SKM-1 (cell line): ENCODE data around the gene EPHA6.
"Not testable (repeated sequence)": the region's sequence is repeated elsewhere in the genome, so short reads cannot be mapped to it uniquely, and the experiment has no call there.

Source experiments
- DNase-seq: peaks from one replicate; lab custom pipeline; 2025; ENCODE audit not compliant: unreplicated experiment; lab: John Stamatoyannopoulos, UW

The EPHA6 gene

DNA sequence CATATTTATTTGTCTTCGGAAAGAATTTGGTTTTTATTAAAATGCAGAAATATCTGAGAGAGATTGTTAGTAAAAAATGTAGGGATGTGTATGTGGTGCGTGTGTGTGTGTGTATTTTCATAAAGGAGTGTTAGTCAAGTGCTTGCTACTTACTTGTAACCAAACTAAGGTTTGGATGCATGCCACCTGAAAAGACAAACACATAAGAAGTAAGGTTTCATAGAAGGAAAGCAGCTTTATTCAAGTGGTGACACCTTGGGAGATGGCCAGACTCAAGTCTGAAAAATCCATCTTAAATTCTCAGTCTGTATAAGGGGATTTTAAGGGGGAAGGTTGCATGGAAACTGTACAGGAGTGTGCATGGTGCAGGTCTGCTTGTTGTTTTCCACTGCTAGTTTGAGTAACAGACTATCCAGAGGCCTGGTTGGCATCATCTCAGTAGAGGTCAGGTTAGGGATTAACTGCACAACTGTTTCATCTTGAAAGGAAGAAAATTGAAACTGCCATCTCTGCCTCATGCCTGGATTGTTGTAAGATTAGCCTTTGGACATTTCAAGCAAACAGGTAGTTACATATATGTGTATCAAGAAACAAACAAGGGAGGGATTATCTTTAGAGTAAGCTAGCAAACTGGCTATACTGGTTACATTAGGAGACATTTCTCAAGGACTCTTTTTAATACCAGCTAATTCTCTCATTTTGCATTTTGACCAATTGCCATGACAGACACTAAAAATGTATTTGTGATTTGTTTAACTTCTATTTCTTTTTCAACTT, 196.7 kb downstream of the EPHA6 start:
- DNase-seq = no peak

DNA sequence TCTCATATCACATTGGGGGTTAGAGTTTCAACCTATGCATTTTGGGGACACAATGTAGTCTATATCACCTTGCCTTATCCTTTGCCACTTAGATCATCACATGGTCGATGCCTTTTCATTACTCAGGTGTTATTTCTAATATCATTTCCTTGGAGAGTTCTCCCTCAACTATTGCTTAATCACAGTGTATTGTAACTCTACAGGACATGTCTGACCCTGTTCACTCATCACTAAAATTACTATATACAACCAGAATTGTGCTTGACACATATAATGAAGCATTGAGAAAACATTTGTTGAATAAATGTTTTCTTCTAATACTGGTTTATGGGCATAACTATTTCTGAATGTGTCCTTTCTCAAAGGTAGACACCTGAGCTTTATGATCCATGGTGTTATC, 207.4 kb downstream of the EPHA6 start:
- DNase-seq = no peak

DNA sequence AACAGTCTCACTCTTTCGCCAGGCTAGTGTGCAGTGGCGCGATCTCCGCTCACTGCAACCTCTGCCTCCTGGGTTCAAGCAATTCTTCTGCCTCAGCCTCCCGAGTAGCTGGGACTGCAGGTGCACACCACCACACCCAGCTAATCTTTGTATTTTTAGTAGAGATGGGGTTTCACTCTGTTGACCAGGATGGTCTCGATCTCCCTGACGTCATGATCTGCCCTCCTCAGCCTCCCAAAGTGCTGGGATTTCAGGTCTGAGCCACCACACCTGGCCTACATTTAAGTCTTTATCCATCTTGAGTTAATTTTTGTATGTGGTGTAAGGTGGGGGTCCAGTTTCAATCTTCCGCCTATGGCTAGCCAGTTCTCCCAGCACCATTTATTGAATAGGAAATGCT, 211.2 kb downstream of the EPHA6 start:
- DNase-seq = not testable (repeated sequence)

DNA sequence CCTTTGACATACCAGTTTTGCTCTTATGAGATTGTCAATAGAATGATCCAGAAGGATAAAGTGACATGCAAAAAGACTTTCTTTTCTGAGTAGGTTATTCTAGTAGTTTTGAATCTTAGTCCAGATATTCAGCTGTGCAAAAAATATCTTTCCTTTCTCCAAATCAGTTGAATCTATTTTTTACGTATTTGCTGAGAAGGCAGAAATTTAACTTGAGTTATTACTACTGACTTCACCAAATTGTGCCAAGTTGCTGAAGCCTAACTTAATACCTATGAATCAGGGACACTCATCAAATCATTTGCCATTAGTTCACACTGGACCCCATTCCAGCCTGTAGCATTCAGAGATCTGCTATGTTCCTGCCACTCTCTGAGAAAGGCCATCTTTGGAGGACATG, 215.6 kb downstream of the EPHA6 start:
- DNase-seq = no peak

DNA sequence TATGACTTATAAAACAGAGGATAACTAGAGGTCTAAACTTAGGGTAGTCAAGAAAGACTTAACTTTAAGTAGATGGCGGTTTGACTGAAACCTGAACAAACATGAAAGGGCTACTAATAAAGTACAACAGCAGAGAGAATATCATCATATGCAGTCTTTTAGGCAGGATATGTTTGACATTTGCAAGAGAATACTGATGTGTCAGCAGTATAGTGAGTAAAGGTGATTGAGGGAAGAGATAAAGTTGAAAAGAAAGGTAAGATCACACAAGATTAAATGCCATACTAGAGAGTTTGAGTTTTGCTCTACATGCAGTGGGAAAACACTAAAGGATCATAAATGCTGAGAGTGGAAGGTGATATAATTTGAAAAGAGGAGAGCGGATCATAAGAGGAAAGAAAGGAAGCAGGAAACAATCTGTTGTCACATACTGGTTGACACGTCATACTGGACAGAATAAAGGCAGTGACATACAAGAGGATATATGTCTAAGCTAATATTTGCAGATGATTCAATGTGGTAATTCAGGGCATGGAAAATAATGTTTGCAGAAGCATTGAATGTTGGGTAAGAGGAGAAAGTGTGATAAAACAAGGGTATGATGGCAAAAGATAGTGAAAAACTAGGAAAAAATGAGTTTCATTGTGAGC, 223.0 kb downstream of the EPHA6 start:
- DNase-seq = no peak

DNA sequence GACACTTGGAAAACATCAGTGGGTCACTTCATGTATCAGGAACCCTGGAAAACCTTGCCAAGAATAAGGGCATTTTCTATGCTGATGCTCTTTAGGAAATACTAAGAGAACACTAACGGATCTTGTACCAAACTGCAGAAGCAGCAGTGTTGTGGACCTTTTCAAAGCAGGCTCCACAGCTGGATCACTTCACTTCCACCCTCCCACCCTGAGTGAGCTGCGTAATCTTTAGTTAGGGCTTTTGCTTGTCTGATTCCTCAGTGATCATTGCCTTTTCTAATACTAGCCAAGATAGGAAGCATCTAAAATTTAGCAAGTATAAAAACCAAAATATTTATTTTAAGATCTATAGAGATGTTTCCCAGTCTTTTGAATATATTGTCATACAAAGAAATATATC, 229.0 kb downstream of the EPHA6 start:
- DNase-seq = no peak

DNA sequence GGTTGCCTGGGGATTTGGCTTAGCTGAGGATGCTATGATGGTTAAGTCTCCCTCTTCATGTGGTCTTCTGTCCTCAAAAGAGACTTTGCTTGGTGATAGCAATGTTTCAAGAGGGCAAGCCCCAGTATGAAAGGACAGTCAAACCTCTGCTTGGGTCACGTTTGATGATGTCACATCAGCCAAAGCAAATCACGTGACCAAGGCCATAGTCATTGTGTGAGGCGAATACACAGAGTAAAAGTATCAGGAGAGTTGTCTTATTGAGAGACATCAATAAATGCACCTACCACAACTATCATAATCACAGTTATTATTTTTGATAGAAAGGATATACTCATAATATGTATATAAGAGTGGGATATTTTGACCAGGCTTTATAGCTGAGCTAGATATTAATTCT, 243.0 kb downstream of the EPHA6 start:
- no peak for DNase-seq

DNA sequence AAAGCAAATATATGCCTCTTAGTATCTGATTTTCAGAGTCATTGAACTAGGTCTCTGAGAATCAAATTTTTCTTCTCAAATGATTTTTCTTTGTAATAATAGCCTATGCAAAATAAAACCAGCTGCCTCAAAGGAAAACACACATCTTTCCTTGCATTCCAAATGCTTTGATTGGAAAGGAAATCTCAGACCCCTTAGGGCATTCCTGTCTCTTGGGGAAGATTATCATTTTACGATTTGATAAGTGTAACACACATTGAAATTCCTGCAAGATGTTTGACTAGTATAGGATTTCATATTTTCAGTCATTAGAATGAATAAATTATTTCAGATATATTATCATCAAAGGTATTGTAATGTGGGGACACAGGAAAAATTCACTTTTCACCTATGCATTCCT, 244.8 kb downstream of the EPHA6 start:
- DNase-seq = no peak

DNA sequence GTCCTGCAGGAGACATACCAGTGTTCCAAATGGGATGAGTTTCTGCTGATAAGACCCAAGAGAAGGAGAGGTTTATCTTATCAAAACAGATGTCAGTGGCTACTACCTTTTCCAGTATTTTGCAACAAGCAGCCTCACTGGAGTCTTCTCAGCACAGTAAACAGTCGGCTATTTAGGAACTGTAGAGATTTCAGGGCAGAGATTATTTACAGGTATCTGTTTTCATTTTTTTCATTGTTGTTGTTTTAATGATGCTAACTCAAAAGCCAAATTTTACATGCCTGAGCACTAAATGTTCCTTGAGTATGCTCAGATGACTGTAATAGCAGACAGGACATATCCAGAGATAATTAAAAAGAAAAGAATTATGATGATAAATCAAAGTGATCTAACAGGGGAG, 252.1 kb downstream of the EPHA6 start:
- no peak for DNase-seq

DNA sequence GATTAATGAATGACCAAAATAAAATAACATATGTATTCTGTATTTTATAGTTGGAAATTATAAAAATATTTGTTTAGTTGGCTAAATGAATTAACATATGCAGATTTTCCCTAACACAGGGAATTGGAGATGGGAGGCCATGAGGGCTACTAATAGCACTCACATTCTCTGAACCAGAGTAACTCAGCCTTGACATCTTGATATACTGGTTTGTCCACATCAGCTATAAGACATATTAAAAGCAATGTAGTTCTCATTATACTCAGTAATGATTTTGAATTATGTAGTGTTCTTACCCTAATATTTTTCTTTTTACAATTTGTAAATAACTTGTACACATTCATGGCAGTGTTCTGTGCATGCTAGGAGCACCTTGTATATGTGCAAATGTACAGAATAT, 255.9 kb downstream of the EPHA6 start:
- no peak for DNase-seq

DNA sequence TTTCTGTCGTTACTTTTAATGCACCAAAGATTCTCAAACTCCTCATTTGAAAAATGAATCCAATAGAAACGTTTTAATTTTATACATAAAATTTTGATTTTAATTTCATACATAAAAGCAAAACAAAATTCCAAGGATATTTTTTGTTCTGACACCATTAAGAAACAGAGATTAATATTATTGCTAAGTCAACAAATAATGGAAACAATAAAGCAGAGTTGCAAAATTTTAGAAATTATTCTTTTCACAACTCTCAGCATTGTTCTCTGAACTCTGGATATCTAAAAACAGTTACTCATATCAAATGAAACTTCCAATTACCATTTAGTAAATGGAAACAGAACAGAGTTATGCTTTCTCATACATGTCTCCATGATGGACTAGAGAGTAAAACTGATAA, 260.2 kb downstream of the EPHA6 start:
- DNase-seq = no peak

DNA sequence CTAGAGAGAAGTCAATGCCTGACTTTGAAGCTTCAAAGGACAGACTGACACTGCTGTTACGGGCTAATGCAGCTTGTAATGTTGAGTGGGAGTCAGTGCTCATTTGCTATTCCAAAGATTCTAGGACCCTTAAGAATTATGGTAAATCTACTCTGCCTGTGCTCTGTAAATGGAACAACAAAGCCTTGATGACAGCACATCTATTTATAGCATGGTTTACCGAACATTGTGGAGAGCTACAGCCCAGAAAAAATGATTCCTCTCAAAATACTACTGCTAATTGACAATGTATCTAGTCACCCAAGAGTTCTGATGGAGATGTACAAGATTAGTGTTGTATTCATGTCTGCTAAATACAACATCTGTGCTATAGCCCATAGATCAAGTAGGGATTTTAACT, 262.3 kb downstream of the EPHA6 start:
- DNase-seq = no peak

DNA sequence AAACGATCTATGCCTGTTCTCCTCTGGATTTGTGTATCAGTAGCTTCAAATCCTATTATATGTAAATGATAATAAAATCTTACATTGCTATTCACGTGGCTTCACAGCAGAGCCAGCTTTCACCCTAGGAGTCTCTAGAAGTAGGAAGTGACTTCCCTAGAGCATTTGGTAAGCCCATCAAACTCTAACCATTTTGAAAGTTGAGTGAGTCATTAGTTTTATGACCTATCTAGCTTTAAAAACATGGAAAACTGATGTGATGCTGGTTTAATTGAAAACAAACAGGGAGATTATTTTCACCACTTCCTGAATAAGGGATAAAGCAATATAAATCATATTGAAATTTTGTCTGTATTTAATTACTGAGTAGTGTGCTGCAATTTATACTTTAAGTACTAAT, 275.2 kb downstream of the EPHA6 start:
- DNase-seq = no peak

DNA sequence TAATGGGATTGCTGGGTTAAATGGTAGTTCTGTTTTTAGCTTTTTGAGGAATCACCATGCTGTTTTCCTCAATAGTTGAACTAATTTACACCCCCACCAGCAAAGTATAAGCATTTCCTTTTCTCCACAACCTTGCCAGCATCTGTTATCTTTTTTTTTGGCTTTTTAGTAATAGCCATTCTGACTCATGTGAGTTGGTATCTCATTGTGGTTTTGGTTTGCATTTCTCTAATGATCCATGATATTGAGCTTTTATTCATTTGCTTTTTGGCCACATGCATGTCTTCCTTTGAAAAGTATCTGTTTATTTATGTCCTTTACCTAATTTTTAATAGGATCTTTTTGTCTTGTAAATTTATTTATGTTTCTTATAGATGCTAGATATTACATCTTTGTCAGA, 288.2 kb downstream of the EPHA6 start:
- no peak for DNase-seq

DNA sequence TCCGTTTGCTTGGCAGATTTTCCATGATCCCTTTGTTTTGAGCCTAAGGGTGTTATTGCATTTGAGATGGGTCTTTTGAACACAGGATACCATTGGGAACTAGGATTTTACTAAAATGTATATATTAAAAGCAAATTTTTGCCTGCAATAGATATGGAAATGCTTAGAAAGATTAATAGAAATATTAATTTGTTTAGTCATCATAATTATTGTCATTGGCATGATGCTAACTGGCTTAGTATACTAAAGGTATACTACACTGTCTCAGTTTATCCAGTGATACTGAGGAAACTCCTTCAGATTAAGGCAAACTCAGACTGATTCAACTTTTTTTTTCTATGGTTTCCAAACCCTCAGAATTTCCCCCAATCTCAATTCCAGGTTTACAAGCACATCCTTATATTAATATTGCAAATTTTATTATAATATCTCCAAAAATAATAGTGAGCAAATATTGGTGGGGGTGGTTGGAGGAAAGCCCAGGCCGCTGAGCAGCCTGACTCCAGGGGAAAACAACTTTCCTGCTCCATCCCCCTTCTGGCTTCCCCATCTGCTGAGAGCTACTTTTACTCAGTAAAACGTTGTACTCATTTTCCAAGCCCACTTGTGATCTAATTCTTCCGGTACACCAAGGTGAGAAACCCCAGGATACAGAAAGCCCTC, 291.7 kb downstream of the EPHA6 start:
- no peak for DNase-seq

DNA sequence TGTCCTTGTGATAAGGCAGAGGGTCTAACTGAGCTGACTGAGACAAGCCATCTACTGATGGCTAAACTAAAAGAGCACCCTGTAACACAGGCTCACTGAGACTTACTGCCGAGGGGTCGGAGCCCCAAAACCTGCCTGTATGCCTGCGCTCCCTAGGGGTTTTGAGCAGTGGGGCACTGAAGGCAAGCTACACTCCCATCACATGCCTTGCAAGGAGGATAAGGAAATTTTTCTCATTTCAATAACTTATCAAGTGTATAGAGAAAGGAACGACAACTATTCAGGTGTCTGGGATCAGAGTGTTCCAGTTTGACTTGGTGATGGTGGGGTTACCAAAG, 292.2 kb downstream of the EPHA6 start:
- no peak for DNase-seq

DNA sequence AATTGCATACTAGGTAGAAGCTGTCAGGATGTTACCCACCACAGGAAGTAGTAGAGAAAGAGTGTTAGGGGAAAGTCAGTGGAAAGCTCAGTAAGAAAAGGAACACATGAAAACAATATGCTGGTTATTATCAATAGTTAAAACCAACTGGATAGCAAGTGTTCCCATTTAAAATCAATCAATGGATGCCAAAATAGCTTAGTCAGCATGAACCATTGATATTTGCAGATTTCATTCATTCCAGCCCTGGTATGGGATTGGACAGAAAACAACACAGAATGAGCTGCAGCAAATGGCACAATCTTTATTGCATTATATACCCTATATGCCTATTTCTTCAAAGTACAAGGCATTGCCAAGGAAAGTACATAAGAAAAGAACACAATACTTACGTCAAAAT, 293.7 kb downstream of the EPHA6 start:
- no peak for DNase-seq

DNA sequence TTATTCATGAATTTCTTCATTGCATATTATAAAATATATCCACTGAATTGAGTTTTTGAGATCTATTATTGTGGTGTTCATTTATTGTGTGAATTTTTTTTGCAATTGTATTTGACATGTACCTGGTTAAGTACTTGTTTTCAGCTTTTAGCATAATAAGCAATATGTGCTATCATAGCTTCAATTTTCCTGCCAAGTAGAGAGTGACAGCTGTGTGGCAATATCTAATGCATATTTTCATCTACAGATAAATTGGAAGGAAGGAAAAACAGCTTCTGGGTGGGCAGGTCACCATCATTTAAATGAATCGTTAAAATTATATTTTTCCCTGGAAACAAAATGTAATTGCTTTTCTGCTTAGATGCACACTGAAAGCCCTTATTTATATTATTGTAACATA, 296.9 kb downstream of the EPHA6 start:
- DNase-seq = no peak

DNA sequence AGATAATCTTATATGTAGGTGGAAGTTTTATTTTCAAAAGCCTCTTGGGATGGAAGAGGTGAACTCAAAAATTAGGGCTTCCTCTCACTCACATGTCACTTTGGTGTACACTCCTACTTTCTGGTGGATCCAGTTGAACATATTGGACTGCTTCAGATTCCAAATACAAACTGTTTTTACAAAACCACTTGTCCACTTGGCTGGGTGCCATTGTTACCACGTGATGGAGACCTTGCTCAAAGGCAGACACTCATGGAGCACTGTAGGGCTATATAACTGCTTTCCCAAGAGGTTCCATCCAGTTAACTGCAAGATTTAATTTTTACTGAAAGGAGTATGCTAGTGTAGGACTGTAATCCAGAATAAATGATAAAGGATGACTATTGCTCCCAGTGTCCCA, 307.0 kb downstream of the EPHA6 start:
- no peak for DNase-seq

DNA sequence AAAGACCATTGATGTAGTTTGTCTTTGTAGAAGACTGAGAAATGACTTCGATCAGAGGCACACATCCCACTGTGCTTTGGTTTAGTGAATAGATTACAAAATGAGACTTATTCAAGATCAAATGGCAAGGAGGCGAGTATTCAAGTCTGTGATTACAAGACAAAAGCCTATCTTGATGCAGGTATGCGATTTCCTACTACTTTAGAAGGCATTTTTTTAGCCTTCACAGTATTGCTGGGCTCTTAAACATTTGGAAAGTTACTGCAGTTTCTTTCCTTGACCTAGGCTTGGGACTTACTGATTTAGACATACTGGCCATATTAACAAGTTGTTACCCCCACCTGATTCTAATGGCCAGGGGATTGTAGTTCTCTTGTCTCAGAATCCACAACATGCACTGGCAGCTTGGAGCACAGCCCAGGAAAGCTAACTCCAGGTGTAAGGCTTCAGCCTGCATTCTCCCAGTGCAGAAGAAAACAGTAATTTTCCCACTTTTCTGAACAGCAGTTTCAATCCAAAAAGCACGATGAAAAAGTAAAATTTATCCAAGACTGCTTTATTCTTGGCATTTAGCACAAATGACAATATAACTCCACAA, 311.6 kb downstream of the EPHA6 start:
- no peak for DNase-seq

DNA sequence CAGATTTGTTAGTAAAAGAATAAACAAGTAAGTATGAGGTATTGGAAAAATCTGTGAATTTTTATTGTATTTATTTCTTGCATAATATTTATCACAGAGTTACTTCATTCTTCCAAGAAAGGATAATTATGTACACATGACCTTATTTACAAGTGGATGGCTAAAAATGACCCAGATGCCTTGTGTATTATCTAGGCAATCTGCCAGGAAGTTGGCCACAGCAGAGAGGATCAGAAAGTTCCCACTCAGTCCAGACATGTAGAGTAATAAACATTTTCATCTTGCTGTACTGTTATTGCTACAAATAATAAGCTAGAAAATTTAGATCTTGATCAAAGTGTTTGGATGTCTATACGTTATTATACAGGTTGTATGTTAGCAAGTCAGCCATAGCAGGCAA, 317.1 kb downstream of the EPHA6 start:
- no peak for DNase-seq

DNA sequence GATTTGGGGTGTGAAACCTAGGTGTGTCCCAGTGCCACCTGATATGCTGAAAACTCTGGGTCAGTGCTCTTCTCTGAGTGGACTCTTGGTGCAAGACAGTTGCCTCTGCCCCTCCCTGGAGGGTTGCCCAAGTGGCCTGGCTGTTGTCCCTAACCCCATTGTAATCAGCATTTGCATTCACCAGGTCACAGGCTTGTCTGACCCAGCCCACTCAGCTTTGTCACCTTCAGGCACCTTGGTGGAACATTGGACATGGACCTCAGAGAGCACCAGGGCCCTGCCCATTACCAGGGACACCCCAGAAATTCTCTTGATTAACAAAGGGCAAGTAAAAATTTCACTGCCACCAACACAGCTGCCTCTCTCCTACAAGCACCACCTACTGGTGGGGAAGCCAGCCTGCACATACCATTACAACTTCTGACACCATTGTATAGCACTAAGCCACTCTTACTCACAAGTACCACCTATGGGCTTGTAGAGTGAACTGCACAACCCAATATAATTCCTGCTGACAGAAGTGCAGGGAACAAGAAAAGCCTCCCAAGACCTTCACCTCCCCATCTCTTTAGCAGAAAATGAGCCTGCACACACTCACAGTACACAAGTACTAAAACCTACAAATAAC, 324.6 kb downstream of the EPHA6 start:
- no peak for DNase-seq
